ENCODE results near the gene NR2F2. TPM values are rescaled to one million over a fixed set of nuclear protein-coding genes. Genes with fewer than 3 reads are reported as not detected.

The NR2F2 gene
- total RNA-seq, 6 experiments from 2014 or later = 120 to 168 (median 142) TPM

GRCh38 chr15:96322536-96323318 is 7.8 kb upstream of the NR2F2 start:
- TF ChIP-seq, protein P1, sequence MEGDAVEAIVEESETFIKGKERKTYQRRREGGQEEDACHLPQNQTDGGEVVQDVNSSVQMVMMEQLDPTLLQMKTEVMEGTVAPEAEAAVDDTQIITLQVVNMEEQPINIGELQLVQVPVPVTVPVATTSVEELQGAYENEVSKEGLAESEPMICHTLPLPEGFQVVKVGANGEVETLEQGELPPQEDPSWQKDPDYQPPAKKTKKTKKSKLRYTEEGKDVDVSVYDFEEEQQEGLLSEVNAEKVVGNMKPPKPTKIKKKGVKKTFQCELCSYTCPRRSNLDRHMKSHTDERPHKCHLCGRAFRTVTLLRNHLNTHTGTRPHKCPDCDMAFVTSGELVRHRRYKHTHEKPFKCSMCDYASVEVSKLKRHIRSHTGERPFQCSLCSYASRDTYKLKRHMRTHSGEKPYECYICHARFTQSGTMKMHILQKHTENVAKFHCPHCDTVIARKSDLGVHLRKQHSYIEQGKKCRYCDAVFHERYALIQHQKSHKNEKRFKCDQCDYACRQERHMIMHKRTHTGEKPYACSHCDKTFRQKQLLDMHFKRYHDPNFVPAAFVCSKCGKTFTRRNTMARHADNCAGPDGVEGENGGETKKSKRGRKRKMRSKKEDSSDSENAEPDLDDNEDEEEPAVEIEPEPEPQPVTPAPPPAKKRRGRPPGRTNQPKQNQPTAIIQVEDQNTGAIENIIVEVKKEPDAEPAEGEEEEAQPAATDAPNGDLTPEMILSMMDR (IDR thresholded peaks at IDR 0.05) = no peak
- peak overlapping the region; percentile 93 for H3K27ac Mint-ChIP-seq
- H3K4me1 Mint-ChIP-seq (ENCODE audit: low read depth) = peaks cover 61% of the 10 kb centered on the region
- H3K36me3 Mint-ChIP-seq (ENCODE audit: low read depth) = peaks cover 6% of the 10 kb centered on the region; the same call in 1 of the 2 replicates
- DNase-seq = no peak
- peaks cover 4% of the 10 kb centered on the region for H3K27me3 Mint-ChIP-seq (ENCODE audit: insufficient read depth)
- H3K4me3 Mint-ChIP-seq = peak overlapping the region; percentile 78
- H3K9me3 Mint-ChIP-seq = no peaks in the 10 kb centered on the region

- no peak for DNase-seq
- TF ChIP-seq, protein P1 (IDR thresholded peaks at IDR 0.05) = no peak
- peaks cover 4% of the 10 kb centered on the region for H3K27me3 Mint-ChIP-seq (ENCODE audit: insufficient read depth)
- peaks cover 59% of the 10 kb centered on the region for H3K4me1 Mint-ChIP-seq (ENCODE audit: low read depth)
- H3K9me3 Mint-ChIP-seq = no peaks in the 10 kb centered on the region
- H3K27ac Mint-ChIP-seq = peak overlapping the region; percentile 84
- no peak overlapping the region for H3K4me3 Mint-ChIP-seq
- peaks cover 12% of the 10 kb centered on the region; the same call in 1 of the 2 replicates for H3K36me3 Mint-ChIP-seq (ENCODE audit: low read depth)
These were observed 7.0 kb upstream of the NR2F2 start for GRCh38 chr15:96323319-96324145.

GRCh38 chr15:96324192-96324895 is 6.2 kb upstream of the NR2F2 start:
- H3K27me3 Mint-ChIP-seq (ENCODE audit: insufficient read depth) = peaks cover 4% of the 10 kb centered on the region
- no peak for DNase-seq
- H3K9me3 Mint-ChIP-seq = no peaks in the 10 kb centered on the region
- H3K27ac Mint-ChIP-seq = peak overlapping the region; percentile 84
- peak overlapping the region; percentile 98 for H3K4me3 Mint-ChIP-seq
- peaks cover 18% of the 10 kb centered on the region for H3K36me3 Mint-ChIP-seq (ENCODE audit: low read depth)
- TF ChIP-seq, protein P1 (IDR thresholded peaks at IDR 0.05) = no peak
- peaks cover 59% of the 10 kb centered on the region for H3K4me1 Mint-ChIP-seq (ENCODE audit: low read depth)

DNA sequence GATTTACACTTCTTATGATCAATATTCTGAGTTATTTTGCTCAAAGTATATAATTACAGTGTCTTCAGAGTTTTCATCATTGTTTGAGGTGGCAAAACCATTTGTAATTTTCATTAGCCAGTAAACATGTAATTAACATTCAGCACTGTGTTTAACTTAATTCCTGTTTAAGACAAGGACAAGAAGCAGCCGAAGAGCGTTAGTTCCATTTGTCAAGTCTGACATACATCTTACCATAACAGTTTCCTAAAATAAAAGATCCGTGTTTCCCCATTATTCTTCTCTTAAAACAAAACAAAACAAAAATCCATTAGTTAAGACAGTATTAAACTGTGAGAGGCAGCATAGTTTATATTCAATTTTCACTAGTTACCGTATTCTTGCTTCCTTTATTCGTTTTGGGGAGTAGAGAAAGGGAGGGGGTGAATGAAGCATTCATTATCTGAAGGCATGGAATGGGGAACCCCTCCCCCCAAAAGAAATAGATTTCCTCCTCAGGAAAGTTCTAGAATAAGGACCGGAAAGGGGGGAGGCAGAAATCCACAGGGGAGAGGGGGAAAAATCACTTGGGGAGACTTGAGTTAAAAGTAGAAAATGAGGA is 5.5 kb upstream of the NR2F2 start:
- Mint-ChIP-seq H3K27me3 (ENCODE audit: insufficient read depth) (peaks cover 4% of the 10 kb centered on the region), H3K4me1 (ENCODE audit: low read depth) (peaks cover 57% of the 10 kb centered on the region), H3K27ac (peak overlapping the region; percentile 84), H3K9me3 (no peaks in the 10 kb centered on the region), H3K4me3 (peak overlapping the region; percentile 98), H3K36me3 (ENCODE audit: low read depth) (peaks cover 20% of the 10 kb centered on the region)
- no peak for DNase-seq
- TF ChIP-seq, protein P1 (IDR thresholded peaks at IDR 0.05) = no peak
